RWPE2 (cell line): ENCODE data around the gene GNAS-AS1.

ENCODE experiments used
- ATAC-seq: fragments of 200-7000 bp; cut with Tn5 transposase; 3 replicates; pipeline ENCODE4 v1.9.1; 2021; ENCODE audit warnings: low read depth
- DNase-seq: peaks from one replicate; pipeline ENCODE4 v3.0.0-alpha.2; 2020; ENCODE audit warnings: low spot score
- H3K27ac ChIP-seq: fragments of 450-650 bp; 2 replicates; pipeline ENCODE4 v1.5.1; 2017; ENCODE audit warnings: mild to moderate bottlenecking; ENCODE audit not compliant: poor library complexity, severe bottlenecking
- H3K27me3 ChIP-seq: fragments of 250-450 bp; sonication (Bioruptor Pico); 2 replicates; pipeline ENCODE4 v1.5.1; 2021; ENCODE audit warnings: mild to moderate bottlenecking, moderate library complexity; ENCODE audit not compliant: insufficient read depth, poor library complexity, severe bottlenecking
- H3K36me3 ChIP-seq: fragments of 250-450 bp; sonication (Bioruptor Pico); 2 replicates; pipeline ENCODE4 v1.5.1; 2020; ENCODE audit warnings: low read depth, mild to moderate bottlenecking, moderate library complexity
- H3K4me1 ChIP-seq: fragments of 250-450 bp; sonication (Bioruptor Pico); 2 replicates; pipeline ENCODE4 v1.5.1; 2021; ENCODE audit warnings: mild to moderate bottlenecking, moderate library complexity; ENCODE audit not compliant: insufficient read depth, poor library complexity, severe bottlenecking
- H3K4me3 ChIP-seq: fragments of 250-450 bp; sonication (Bioruptor Pico); 2 replicates; pipeline ENCODE4 v1.5.1; 2021; ENCODE audit warnings: mild to moderate bottlenecking, moderate library complexity; ENCODE audit not compliant: severe bottlenecking
- H3K9me3 ChIP-seq: fragments of 250-450 bp; sonication (Bioruptor Pico); 2 replicates; pipeline ENCODE4 v1.5.1; 2021; ENCODE audit warnings: mild to moderate bottlenecking, moderate library complexity; ENCODE audit not compliant: severe bottlenecking
- CTCF ChIP-seq: fragments of 450-650 bp; IDR thresholded peaks from one replicate; pipeline ENCODE4 v1.5.1; 2017; ENCODE audit warnings: mild to moderate bottlenecking, moderate library complexity; ENCODE audit not compliant: poor library complexity, severe bottlenecking

GNAS-AS1 gene

DNA sequence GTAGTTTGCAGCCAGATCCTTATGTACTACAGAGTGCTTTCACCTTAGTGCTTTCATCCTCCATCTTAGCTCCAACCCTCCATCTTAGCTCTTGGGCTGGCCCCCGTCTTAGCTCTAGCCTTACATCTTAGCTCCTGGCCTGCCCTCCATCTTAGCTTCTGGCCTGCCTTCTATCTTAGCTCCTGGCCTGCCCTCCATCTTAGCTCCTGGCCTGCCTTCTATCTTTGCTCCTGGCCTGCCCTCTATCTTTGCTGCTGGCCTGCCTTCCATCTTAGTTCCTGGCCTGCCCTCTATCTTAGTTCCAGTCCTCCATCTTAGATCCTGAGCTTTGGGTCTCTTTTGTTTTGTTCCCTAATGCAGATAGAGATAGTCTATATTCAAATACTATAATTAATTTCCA is 23.8 kb upstream of the GNAS-AS1 start:
- Histone ChIP-seq H3K27me3 (no peaks in the 10 kb centered on the region), H3K27ac (no peak overlapping the region), H3K9me3 (no peaks in the 10 kb centered on the region), H3K36me3 (no peaks in the 10 kb centered on the region), H3K4me1 (peaks cover 7% of the 10 kb centered on the region), H3K4me3 (no peak overlapping the region)
- no peak for DNase-seq
- no peak for TF ChIP-seq CTCF
- no peak for ATAC-seq

GRCh38 chr20:58871533-58872102 is 20.9 kb upstream of the GNAS-AS1 start:
- no peak overlapping the region for H3K27ac ChIP-seq
- H3K36me3 ChIP-seq = no peaks in the 10 kb centered on the region
- DNase-seq (no peak), ATAC-seq (no peak)
- peaks cover 7% of the 10 kb centered on the region for H3K4me1 ChIP-seq
- no peak for TF ChIP-seq CTCF
- no peaks in the 10 kb centered on the region for H3K9me3 ChIP-seq
- no peak overlapping the region for H3K4me3 ChIP-seq
- peaks cover 6% of the 10 kb centered on the region for H3K27me3 ChIP-seq

DNA sequence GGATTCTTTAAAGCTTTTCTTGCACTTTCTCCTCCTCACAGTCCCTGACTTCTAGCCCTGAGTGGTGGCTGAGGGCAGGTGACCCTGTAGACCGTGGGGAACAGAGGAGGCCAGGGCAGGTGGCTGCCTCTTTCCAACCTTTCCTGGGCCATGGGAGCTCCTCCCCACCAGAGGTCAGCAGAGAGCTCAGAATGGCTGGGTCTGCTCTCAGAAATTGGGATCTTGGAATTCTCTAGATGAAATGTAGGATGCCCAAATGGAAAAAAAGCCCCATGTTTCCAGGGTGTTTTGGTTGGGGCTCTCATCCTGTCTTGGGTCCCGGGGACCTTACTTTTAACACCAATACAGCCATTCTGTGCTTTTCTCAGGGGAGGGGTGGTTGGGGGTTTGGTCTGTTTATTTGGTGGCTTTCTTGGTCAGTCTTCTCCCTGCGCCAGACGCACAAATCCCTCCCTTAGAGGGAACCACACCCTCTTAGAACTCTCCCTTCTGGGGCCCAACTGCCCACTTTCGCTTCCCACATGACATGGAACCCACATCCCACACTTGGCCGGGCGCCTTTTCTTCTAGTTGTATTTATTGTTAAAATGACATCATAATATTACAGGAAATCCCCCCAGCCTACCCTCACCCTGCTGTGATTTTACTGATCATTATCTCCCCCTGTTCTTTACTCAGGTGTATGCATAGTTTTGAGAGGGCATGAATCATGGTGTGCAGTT is 19.8 kb upstream of the GNAS-AS1 start:
- peak; percentile 85 for DNase-seq
- Histone ChIP-seq H3K27ac (no peak overlapping the region), H3K4me3 (no peak overlapping the region), H3K36me3 (no peaks in the 10 kb centered on the region), H3K4me1 (peaks cover under 1% of the 10 kb centered on the region), H3K27me3 (peaks cover 13% of the 10 kb centered on the region), H3K9me3 (no peaks in the 10 kb centered on the region)
- ATAC-seq = peak; percentile 91
- peak; percentile 100 for TF ChIP-seq CTCF

- no peak for ATAC-seq
- TF ChIP-seq CTCF = no peak
- H3K4me3 ChIP-seq = no peak overlapping the region
- no peak overlapping the region for H3K27ac ChIP-seq
- no peaks in the 10 kb centered on the region for H3K4me1 ChIP-seq
- DNase-seq = no peak
- H3K36me3 ChIP-seq = no peaks in the 10 kb centered on the region
- peaks cover 13% of the 10 kb centered on the region for H3K27me3 ChIP-seq
- no peaks in the 10 kb centered on the region for H3K9me3 ChIP-seq
Measured at GRCh38 chr20:58869662-58870227, 19.0 kb upstream of the GNAS-AS1 start.

DNA sequence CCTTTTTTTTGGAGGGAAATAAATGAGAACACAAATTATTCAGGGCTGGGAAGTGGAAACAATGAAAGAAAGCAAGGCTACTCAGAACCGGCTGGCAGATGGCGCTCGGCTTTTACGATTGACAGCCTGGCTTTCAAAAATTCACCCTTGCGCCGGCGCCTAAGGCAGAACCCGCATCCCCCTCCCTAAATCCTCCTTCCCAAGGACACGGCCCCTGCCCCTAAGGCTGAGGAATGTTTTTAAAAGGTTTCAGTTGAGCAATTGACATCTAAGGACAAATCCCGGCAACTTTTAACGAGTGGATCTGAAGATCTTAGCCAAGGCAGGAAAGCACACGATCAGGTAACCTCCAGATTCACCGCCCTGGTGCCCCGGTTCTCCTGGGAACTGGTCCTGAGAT is 18.1 kb upstream of the GNAS-AS1 start:
- Histone ChIP-seq H3K9me3 (no peaks in the 10 kb centered on the region), H3K4me1 (no peaks in the 10 kb centered on the region), H3K36me3 (no peaks in the 10 kb centered on the region), H3K4me3 (no peak overlapping the region), H3K27ac (no peak overlapping the region), H3K27me3 (peaks cover 18% of the 10 kb centered on the region)
- TF ChIP-seq CTCF = peak; percentile 93
- no peak for ATAC-seq
- DNase-seq = no peak
